Gastroesophageal sphincter (tissue), 3 donors: ENCODE measurements around the gene THADA.
"Not testable (repeated sequence)": the region's sequence is repeated elsewhere in the genome, so short reads cannot be mapped to it uniquely, and the experiment has no call there.

Source experiments
- EP300 ChIP-seq: sonication (generic); formaldehyde crosslinking; IDR thresholded peaks from one replicate; pipeline ENCODE4 v1.6.1; 2017; ENCODE audit warnings: antibody characterized with exemption, mild to moderate bottlenecking
- POLR2A ChIP-seq, 2 donors: fragments of 450-650 bp; IDR thresholded peaks; one replicate each; pipeline ENCODE4 v1.6.1; 2017; ENCODE audit warnings: antibody characterized with exemption in 2 of 2, mild to moderate bottlenecking in 2 of 2, moderate library complexity in 1 of 2
- POLR2AphosphoS5 ChIP-seq: sonication (generic); formaldehyde crosslinking; IDR thresholded peaks from one replicate; pipeline ENCODE4 v1.6.1; 2017; ENCODE audit warnings: antibody characterized with exemption
- TF ChIP-seq, protein P1 (sequence below), 4 experiments: fragments of 200-600 bp in 2 of 4; fragments of 450-650 bp in 2 of 4; sonication (generic) in 1 of 4; IDR thresholded peaks; one replicate each; pipeline ENCODE4 v1.5.1; 2017 to 2019; ENCODE audit warnings: antibody characterized with exemption in 4 of 4, mild to moderate bottlenecking in 2 of 4, moderate library complexity in 2 of 4

DNA sequence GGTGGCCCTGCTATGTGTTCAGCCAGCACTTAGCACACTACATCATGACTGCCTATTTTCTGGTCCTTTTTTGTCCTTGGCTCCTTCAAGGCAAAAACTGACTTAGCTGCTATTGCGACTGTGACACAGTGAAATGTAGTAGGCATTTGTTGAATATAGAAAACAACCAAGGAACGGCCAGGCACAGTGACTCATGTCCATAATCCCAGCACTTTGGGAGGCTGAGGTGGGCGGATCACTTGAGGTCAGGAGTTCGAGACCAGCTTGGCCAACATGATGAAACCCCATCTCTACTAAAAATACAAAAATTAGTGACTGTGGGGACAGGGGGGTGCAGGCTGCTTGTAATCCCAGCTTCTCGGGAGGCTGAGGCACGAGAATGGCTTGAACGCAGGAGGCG, 199.5 kb downstream of the THADA start:
- TF ChIP-seq, protein P1, sequence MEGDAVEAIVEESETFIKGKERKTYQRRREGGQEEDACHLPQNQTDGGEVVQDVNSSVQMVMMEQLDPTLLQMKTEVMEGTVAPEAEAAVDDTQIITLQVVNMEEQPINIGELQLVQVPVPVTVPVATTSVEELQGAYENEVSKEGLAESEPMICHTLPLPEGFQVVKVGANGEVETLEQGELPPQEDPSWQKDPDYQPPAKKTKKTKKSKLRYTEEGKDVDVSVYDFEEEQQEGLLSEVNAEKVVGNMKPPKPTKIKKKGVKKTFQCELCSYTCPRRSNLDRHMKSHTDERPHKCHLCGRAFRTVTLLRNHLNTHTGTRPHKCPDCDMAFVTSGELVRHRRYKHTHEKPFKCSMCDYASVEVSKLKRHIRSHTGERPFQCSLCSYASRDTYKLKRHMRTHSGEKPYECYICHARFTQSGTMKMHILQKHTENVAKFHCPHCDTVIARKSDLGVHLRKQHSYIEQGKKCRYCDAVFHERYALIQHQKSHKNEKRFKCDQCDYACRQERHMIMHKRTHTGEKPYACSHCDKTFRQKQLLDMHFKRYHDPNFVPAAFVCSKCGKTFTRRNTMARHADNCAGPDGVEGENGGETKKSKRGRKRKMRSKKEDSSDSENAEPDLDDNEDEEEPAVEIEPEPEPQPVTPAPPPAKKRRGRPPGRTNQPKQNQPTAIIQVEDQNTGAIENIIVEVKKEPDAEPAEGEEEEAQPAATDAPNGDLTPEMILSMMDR (IDR thresholded peaks at IDR 0.05) = not testable (repeated sequence)
- peak; percentile 28 for TF ChIP-seq POLR2AphosphoS5
- TF ChIP-seq POLR2A (IDR thresholded peaks at IDR 0.05); EP300: not testable (repeated sequence)
